MCF 10A (cell line): Measurements from ENCODE around the gene RSPH3. TPM values are rescaled to one million over a fixed set of nuclear protein-coding genes. Genes with fewer than 3 reads are reported as not detected.
"Not testable (repeated sequence)": the region's sequence is repeated elsewhere in the genome, so short reads cannot be mapped to it uniquely, and the experiment has no call there.

Experiments used
- BruUV-seq: library from RNA; stranded (reverse); fragments of 400-500 nt; replicated peaks from 2 replicates; lab custom pipeline; 2021; lab: Mats Ljungman, UMichigan
- CTCF ChIA-PET: fragments of 300-600 bp; sonication (Branson Sonifier 250); formaldehyde crosslinking; extraction: SDS; loops from one replicate; lab custom pipeline; 2021; ENCODE audit warnings: antibody characterized with exemption, inconsistent platforms; lab: Yijun Ruan, JAX
- POLR2A ChIA-PET: fragments of 300-600, 350-650 bp; sonication (Branson Sonifier 250); formaldehyde crosslinking; extraction: SDS; loops from one replicate; lab custom pipeline; 2020; ENCODE audit warnings: antibody characterized with exemption, inconsistent platforms; lab: Yijun Ruan, JAX
- DNase-seq: peaks from one replicate; pipeline ENCODE4 v3.0.0-alpha.2; 2018; ENCODE audit not compliant: unreplicated experiment
- H3K27ac Mint-ChIP-seq: one replicate; pipeline ENCODE4 v1.8.0; 2022; ENCODE audit warnings: mild to moderate bottlenecking, low read depth, mixed read lengths; ENCODE audit not compliant: unreplicated experiment
- H3K27me3 Mint-ChIP-seq: one replicate; pipeline ENCODE4 v1.8.0; 2022; ENCODE audit warnings: mixed read lengths; ENCODE audit not compliant: insufficient read depth, unreplicated experiment
- H3K36me3 Mint-ChIP-seq: one replicate; pipeline ENCODE4 v1.8.0; 2022; ENCODE audit warnings: mild to moderate bottlenecking, moderate library complexity, mixed read lengths; ENCODE audit not compliant: insufficient read depth, unreplicated experiment
- H3K4me1 Mint-ChIP-seq: one replicate; pipeline ENCODE4 v1.8.0; 2022; ENCODE audit warnings: mixed read lengths; ENCODE audit not compliant: insufficient read depth, unreplicated experiment
- H3K4me3 Mint-ChIP-seq: one replicate; pipeline ENCODE4 v1.8.0; 2022; ENCODE audit warnings: mild to moderate bottlenecking, moderate library complexity, mixed read lengths; ENCODE audit not compliant: unreplicated experiment
- H3K9me3 Mint-ChIP-seq: one replicate; pipeline ENCODE4 v1.8.0; 2022; ENCODE audit warnings: mixed read lengths; ENCODE audit not compliant: unreplicated experiment
- intact Hi-C: fragments of 100-400 bp; cut with micrococcal nuclease; formaldehyde crosslinking; loops from 2 replicates; pipeline ENCODE4 v1.14.1; 2022
- total RNA-seq: library from RNA; stranded (reverse); gene quantifications from 2 replicates; pipeline ENCODE4 v1.2.3, GENCODE V29; 2022
- TF ChIP-seq, protein P1 (sequence below): fragments of 200-600 bp; IDR thresholded peaks from one replicate; pipeline ENCODE4 v1.8.0; 2022; ENCODE audit warnings: antibody characterized with exemption, mild to moderate bottlenecking; ENCODE audit not compliant: unreplicated experiment

The RSPH3 gene
- total RNA-seq, 1 experiment from 2014 or later, result 13.1 TPM

DNA sequence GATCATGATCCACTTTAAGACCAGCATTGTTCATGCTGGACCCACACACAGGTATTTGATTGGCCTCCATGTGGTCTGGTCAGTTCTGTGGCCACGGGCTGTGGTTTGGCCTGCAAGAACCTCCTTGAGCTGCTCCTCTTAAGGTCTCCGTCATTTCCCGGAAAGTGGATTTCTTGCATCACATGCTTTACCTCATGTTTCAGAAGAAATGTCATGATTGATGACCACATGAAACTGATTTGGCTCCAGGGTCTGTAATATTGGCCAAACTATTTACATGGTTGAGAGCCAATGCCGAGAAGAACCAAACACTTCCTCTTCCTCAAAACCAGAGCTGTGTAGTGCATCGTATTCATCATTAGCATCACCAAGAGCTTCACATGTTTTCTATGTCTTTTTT lies 13.2 kb upstream of the RSPH3 start:
- Mint-ChIP-seq H3K9me3 (no peaks in the 10 kb centered on the region), H3K4me1 (no peaks in the 10 kb centered on the region), H3K36me3 (no peaks in the 10 kb centered on the region), H3K27me3 (no peaks in the 10 kb centered on the region), H3K4me3 (no peak overlapping the region), H3K27ac (no peak overlapping the region)
- POLR2A ChIA-PET, result no interaction called here
- BruUV-seq, result no TSS peak
- CTCF ChIA-PET, result interaction anchor here (0.6 to 6.7 kb wide), 5 partner anchors 12 to 122 kb away, joined by 3 to 32 read pairs (median 3); no protein-coding TSS in a partner anchor
- intact Hi-C loops, result no loop called here
- TF ChIP-seq, protein P1, sequence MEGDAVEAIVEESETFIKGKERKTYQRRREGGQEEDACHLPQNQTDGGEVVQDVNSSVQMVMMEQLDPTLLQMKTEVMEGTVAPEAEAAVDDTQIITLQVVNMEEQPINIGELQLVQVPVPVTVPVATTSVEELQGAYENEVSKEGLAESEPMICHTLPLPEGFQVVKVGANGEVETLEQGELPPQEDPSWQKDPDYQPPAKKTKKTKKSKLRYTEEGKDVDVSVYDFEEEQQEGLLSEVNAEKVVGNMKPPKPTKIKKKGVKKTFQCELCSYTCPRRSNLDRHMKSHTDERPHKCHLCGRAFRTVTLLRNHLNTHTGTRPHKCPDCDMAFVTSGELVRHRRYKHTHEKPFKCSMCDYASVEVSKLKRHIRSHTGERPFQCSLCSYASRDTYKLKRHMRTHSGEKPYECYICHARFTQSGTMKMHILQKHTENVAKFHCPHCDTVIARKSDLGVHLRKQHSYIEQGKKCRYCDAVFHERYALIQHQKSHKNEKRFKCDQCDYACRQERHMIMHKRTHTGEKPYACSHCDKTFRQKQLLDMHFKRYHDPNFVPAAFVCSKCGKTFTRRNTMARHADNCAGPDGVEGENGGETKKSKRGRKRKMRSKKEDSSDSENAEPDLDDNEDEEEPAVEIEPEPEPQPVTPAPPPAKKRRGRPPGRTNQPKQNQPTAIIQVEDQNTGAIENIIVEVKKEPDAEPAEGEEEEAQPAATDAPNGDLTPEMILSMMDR, result no peak
- no peak for DNase-seq

DNA sequence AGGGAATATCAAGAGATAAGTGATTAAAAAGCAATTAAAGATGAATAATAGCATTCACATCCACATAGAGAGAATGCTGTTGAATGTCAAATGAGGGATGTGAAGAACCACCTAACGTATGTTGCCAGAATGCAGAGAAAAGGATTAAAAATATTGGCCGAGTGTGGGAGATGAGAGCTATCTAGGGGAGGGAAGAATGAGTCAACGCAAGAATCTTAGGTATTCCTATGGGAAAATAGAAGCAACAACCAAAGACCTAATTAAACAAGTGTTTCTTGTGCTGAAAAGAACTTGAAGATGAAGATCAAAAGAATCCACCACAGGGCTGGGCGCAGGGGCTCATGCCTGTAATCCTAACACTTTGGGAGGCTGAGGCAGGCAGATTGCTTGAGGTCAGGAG lies 12.2 kb upstream of the RSPH3 start:
- DNase-seq, result no peak
- no TSS peak for BruUV-seq
- H3K4me1 Mint-ChIP-seq, result no peaks in the 10 kb centered on the region
- POLR2A ChIA-PET, result interaction anchor here (2.3 kb wide), 1 partner anchor 123 kb away, joined by 9 read pairs; no protein-coding TSS in a partner anchor
- H3K9me3 Mint-ChIP-seq, result no peaks in the 10 kb centered on the region
- intact Hi-C loops, result no loop called here
- no peak overlapping the region for H3K27ac Mint-ChIP-seq
- CTCF ChIA-PET, result interaction anchor here (1.4 kb wide), 1 partner anchor 92 kb away, joined by 3 read pairs; no protein-coding TSS in a partner anchor
- H3K36me3 Mint-ChIP-seq, result no peaks in the 10 kb centered on the region
- H3K4me3 Mint-ChIP-seq, result no peak overlapping the region
- H3K27me3 Mint-ChIP-seq, result no peaks in the 10 kb centered on the region
- TF ChIP-seq, protein P1, result no peak

DNA sequence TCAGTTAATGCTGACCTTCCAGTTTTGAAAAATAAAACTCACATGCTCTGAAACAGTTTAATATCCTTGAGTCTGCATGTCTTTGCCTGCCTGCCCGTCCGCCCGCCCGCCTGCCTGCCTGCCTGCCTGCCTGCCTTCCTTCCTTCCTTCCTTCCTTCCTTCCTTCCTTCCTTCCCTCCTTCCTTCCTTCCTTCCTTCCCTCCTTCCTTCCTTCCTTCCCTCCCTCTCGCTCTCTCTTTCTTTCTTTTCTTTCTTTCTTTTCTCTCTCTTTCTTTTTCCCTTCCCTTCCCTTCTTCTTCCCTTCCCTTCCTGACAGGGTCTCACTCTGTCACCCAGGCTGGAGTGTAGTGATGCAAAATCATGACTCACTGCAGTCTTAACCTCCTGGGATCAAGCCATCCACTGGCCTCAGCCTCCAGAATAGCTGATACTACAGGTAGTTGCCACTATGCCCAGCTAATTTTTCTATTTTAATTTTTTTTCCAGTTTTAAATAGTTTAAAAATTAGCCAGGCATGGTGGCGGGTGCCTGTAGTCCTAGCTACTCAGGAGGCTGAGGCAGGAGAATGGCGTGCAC lies 10.1 kb upstream of the RSPH3 start:
- H3K9me3 Mint-ChIP-seq, H3K36me3 Mint-ChIP-seq, H3K27ac Mint-ChIP-seq, BruUV-seq, intact Hi-C loops, H3K4me1 Mint-ChIP-seq, H3K4me3 Mint-ChIP-seq, H3K27me3 Mint-ChIP-seq: not testable (repeated sequence)
- ChIA-PET CTCF (interaction anchor here (0.6 to 5.2 kb wide), 17 partner anchors 8 to 1090 kb away, joined by 3 to 182 read pairs (median 4); partner anchors contain the start of gene TAGAP), POLR2A (interaction anchor here (2.3 kb wide), 2 partner anchors 10 to 125 kb away, joined by 9 to 11 read pairs; partner anchors contain the start of gene RSPH3)
- DNase-seq, result peak; percentile 26

DNA sequence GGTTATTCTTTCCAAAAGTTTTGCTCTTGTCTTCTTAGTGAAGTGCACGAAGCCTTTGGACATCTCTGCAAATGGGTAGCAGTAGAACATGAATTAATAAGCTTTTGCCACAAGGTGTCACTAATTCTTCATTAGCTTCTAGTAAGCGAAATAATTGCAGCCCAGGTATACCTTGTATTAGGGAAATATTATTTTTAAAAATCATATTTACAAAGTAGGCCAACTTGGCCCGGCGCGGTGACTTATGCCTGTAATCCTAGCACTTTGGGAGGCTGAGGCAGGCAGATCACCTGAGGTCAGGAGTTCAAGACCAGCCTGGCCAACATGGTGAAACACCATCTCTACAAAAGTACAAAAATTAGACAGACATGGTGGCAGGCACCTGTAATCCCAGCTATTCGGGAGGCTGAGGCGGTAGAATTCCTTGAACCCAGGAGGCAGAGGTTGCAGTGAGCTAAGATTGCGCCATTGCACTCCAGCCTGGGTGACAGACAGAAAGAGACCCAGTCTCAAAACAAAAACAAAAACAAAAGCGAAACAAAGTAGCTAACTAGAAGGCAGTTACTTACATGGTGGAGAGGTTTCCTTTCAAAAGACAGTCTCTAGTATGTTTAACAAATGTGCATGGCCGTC lies 8.8 kb upstream of the RSPH3 start:
- Mint-ChIP-seq H3K36me3 (peaks cover 6% of the 10 kb centered on the region), H3K27ac (no peak overlapping the region), H3K27me3 (no peaks in the 10 kb centered on the region), H3K4me1 (no peaks in the 10 kb centered on the region), H3K4me3 (no peak overlapping the region), H3K9me3 (no peaks in the 10 kb centered on the region)
- no TSS peak for BruUV-seq
- TF ChIP-seq, protein P1, result peak; percentile 42
- POLR2A ChIA-PET, result interaction anchor here (0.6 to 2.3 kb wide), 5 partner anchors 9 to 145 kb away, joined by 3 to 11 read pairs (median 4); partner anchors contain the start of gene RSPH3
- intact Hi-C loops, result loop anchor here (1.0 kb wide), 3 partner anchors 34 to 126 kb away; no protein-coding TSS in a partner anchor
- CTCF ChIA-PET, result interaction anchor here (0.6 to 5.2 kb wide), 28 partner anchors 8 to 1391 kb away, joined by 3 to 182 read pairs (median 5); partner anchors contain the start of gene RSPH3
- DNase-seq, result peak; percentile 53
